OCI-LY7 (cell line): Measurements from ENCODE around the gene C16orf95. TPM values are rescaled to one million over a fixed set of nuclear protein-coding genes. Genes with fewer than 3 reads are reported as not detected.

Experiments used
- BruUV-seq: library from RNA; stranded (reverse); fragments of 400-500 nt; replicated peaks from 2 replicates; lab custom pipeline; 2021; lab: Mats Ljungman, UMichigan
- CTCF ChIA-PET: fragments of 300-600 bp; sonication (Branson Sonifier 250); formaldehyde crosslinking; loops from one replicate; lab custom pipeline; 2022; ENCODE audit warnings: antibody characterized with exemption; ENCODE audit not compliant: unreplicated experiment; lab: Charles Lee
- POLR2A ChIA-PET: fragments of 300-600 bp; sonication (Branson Sonifier 250); formaldehyde crosslinking; loops from one replicate; lab custom pipeline; 2022; ENCODE audit warnings: antibody characterized with exemption; lab: Charles Lee
- DNase-seq: peaks from one replicate; pipeline ENCODE4 v3.0.0-alpha.2; 2015; ENCODE audit warnings: low spot score
- H2AFZ ChIP-seq: fragments of 200-600 bp; sonication (generic), shearing (Covaris generic); 2 replicates; pipeline ENCODE4 v1.6.1; 2014; ENCODE audit warnings: mild to moderate bottlenecking, antibody characterized with exemption, low read length, moderate library complexity
- H3K27ac ChIP-seq: fragments of 200-600 bp; sonication (generic); 2 replicates; pipeline ENCODE4 v1.5.1; 2014; ENCODE audit warnings: mixed run types, low read depth, mild to moderate bottlenecking, moderate library complexity, low read length, inconsistent platforms; ENCODE audit not compliant: poor library complexity, severe bottlenecking
- H3K36me3 ChIP-seq: fragments of 200-600 bp; sonication (generic); 2 replicates; pipeline ENCODE4 v1.6.1; 2014; ENCODE audit warnings: mild to moderate bottlenecking, antibody characterized with exemption, low read length, moderate library complexity, mixed read lengths; ENCODE audit not compliant: insufficient read depth
- H3K4me1 ChIP-seq: fragments of 200-600 bp; sonication (generic); 2 replicates; pipeline ENCODE4 v1.5.1; 2014; ENCODE audit warnings: mild to moderate bottlenecking, low read length; ENCODE audit not compliant: insufficient read depth, poor library complexity, severe bottlenecking
- H3K4me2 ChIP-seq: fragments of 200-600 bp; sonication (generic); 2 replicates; pipeline ENCODE4 v1.6.1; 2014; ENCODE audit warnings: mild to moderate bottlenecking, low read length
- H3K4me3 ChIP-seq: fragments of 200-600 bp; sonication (generic); 2 replicates; pipeline ENCODE4 v1.5.1; 2014; ENCODE audit warnings: mild to moderate bottlenecking, low read depth, low read length; ENCODE audit not compliant: poor library complexity, severe bottlenecking
- H3K79me2 ChIP-seq: fragments of 200-600 bp; sonication (generic); 2 replicates; pipeline ENCODE4 v1.6.1; 2016; ENCODE audit warnings: low read depth, mild to moderate bottlenecking, low read length, moderate library complexity, mixed read lengths; ENCODE audit not compliant: insufficient read depth
- H3K9me2 ChIP-seq: fragments of 200-600 bp; sonication (generic); 2 replicates; pipeline ENCODE4 v1.6.1; 2016; ENCODE audit warnings: mild to moderate bottlenecking, low read length, mixed read lengths; ENCODE audit not compliant: insufficient read depth
- H3K9me3 ChIP-seq: fragments of 200-600 bp; sonication (generic); 2 replicates; pipeline ENCODE4 v1.6.1; 2014; ENCODE audit warnings: mild to moderate bottlenecking, mixed run types, low read length, mixed read lengths
- H4K20me1 ChIP-seq: fragments of 200-600 bp; sonication (generic); 2 replicates; pipeline ENCODE4 v1.6.1; 2014; ENCODE audit warnings: mild to moderate bottlenecking, antibody characterized with exemption, low read length, moderate library complexity, mixed read lengths; ENCODE audit not compliant: insufficient read depth
- EZH2phosphoT487 ChIP-seq: fragments of 200-600 bp; sonication (generic); IDR thresholded peaks from 2 replicates; pipeline ENCODE4 v1.6.1; 2018; ENCODE audit warnings: low read depth, borderline replicate concordance, mild to moderate bottlenecking, mixed run types, antibody characterized with exemption, low read length, moderate library complexity, mixed read lengths
- intact Hi-C: fragments of 100-400 bp; cut with micrococcal nuclease; formaldehyde crosslinking; loops from one replicate; pipeline ENCODE4 v1.10.0; 2022; ENCODE audit not compliant: unreplicated experiment
- small RNA-seq: library from RNA; depleted of rRNA; stranded (forward); fragments of <200 nt; gene quantifications from one replicate; pipeline ENCODE3, GENCODE V24; 2014
- total RNA-seq, 2 experiments: library from RNA; depleted of rRNA in 1 of 2; stranded (reverse); fragments of >200 nt in 1 of 2; shearing (Covaris generic) in 1 of 2; gene quantifications; 2 replicates each; pipeline ENCODE4 v1.2.3, GENCODE V29; 2014 to 2022
- TF ChIP-seq, protein P1 (sequence below): fragments of 200-600 bp; sonication (generic); conservative IDR thresholded peaks from 2 replicates; pipeline ENCODE4 v1.5.1; 2014; ENCODE audit warnings: mild to moderate bottlenecking, antibody characterized with exemption, low read length, moderate library complexity, mixed read lengths

C16orf95 gene
- total RNA-seq, 2 experiments from 2014 or later, result 8.5 to 22.1 TPM

DNA sequence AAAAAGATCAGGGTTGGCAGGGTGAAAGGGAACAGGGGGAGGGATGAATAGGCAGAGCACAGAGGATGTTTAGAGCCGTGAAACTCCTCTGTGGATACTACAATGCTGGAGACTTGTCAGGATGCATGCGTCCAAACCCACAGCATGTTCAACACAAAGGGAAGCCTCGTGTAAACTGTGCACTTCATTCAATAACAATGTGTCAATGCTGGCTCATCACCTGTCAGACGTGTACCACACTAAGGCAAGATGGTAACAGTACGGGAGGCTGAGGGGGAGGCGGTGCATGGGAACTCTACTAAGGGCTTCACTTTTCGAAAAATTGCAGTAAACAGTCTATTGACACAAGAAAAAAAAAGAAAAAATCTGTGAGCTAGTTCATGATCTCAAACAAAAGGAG lies 63.7 kb downstream of the C16orf95 start:
- no peak overlapping the region for H3K4me3 ChIP-seq

More for the DNA sequence above, 63.7 kb downstream of the C16orf95 start:
- no peak for DNase-seq
- no peaks in the 10 kb centered on the region for H3K9me3 ChIP-seq
- H3K79me2 ChIP-seq, result no peaks in the 10 kb centered on the region
- H3K36me3 ChIP-seq, result no peaks in the 10 kb centered on the region
- H3K4me1 ChIP-seq, result no peaks in the 10 kb centered on the region
- BruUV-seq, result no TSS peak
- H3K9me2 ChIP-seq, result no peaks in the 10 kb centered on the region
- no peaks in the 10 kb centered on the region for H4K20me1 ChIP-seq
- ChIA-PET CTCF (no interaction called here), POLR2A (no interaction called here)
- H3K27ac ChIP-seq, result no peak overlapping the region
- H3K4me2 ChIP-seq, result no peak overlapping the region
- no peak for TF ChIP-seq EZH2phosphoT487
- TF ChIP-seq, protein P1, sequence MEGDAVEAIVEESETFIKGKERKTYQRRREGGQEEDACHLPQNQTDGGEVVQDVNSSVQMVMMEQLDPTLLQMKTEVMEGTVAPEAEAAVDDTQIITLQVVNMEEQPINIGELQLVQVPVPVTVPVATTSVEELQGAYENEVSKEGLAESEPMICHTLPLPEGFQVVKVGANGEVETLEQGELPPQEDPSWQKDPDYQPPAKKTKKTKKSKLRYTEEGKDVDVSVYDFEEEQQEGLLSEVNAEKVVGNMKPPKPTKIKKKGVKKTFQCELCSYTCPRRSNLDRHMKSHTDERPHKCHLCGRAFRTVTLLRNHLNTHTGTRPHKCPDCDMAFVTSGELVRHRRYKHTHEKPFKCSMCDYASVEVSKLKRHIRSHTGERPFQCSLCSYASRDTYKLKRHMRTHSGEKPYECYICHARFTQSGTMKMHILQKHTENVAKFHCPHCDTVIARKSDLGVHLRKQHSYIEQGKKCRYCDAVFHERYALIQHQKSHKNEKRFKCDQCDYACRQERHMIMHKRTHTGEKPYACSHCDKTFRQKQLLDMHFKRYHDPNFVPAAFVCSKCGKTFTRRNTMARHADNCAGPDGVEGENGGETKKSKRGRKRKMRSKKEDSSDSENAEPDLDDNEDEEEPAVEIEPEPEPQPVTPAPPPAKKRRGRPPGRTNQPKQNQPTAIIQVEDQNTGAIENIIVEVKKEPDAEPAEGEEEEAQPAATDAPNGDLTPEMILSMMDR, result no peak
- no peak overlapping the region for H2AFZ ChIP-seq
- intact Hi-C loops, result no loop called here

Small RNA genes within 50 kb of the gene (small RNA-seq; reads per million reads assigned to genes)
- gene AC010531.2, result not detected

Other genes with a start within 250 kb of the C16orf95 start
- gene FBXO31, start 66.4 kb upstream of the C16orf95 start, total RNA-seq (2014; rRNA removed; shearing (Covaris generic)), result 14.5 and 26.0 TPM in 2 replicates
- 25.5 and 32.4 TPM in 2 replicates for gene FBXO31, start 66.4 kb upstream of the C16orf95 start, total RNA-seq (2022)
- gene MAP1LC3B, start 74.9 kb upstream of the C16orf95 start, total RNA-seq (2014; rRNA removed; shearing (Covaris generic)), result 15.3 and 15.5 TPM in 2 replicates
- 43.8 and 48.5 TPM in 2 replicates for gene MAP1LC3B, start 74.9 kb upstream of the C16orf95 start, total RNA-seq (2022)
- 6.0 and 8.5 TPM in 2 replicates for gene ZCCHC14, start 175.6 kb upstream of the C16orf95 start, total RNA-seq (2014; rRNA removed; shearing (Covaris generic))
- 17.1 and 19.6 TPM in 2 replicates for gene ZCCHC14, start 175.6 kb upstream of the C16orf95 start, total RNA-seq (2022)